WTC11 (cell line): Measurements from ENCODE around the gene NFAT5. TPM values are rescaled to one million over a fixed set of nuclear protein-coding genes. Genes with fewer than 3 reads are reported as not detected.

Experiments used
- ATAC-seq: fragments of 200-7000 bp; cut with Tn5 transposase; 2 replicates; pipeline ENCODE4 v1.10.0; 2021; ENCODE audit warnings: mild to moderate bottlenecking, moderate library complexity
- CTCF ChIA-PET: fragments of 300-600 bp; sonication (Branson Sonifier 250); formaldehyde crosslinking; loops from one replicate; lab custom pipeline; 2021; ENCODE audit warnings: antibody characterized with exemption; lab: Charles Lee
- POLR2A ChIA-PET: fragments of 350-600 bp; sonication (Branson Sonifier 250); formaldehyde crosslinking; loops from one replicate; lab custom pipeline; 2021; ENCODE audit warnings: antibody characterized with exemption; lab: Charles Lee
- DNase-seq: peaks from one replicate; pipeline ENCODE4 v3.0.0; 2021; ENCODE audit warnings: low spot score
- H3K27ac Mint-ChIP-seq: 2 replicates; pipeline ENCODE4 v1.8.0; 2021; ENCODE audit warnings: mixed read lengths
- H3K27me3 Mint-ChIP-seq: 2 replicates; pipeline ENCODE4 v1.8.0; 2021; ENCODE audit warnings: low read depth, mild to moderate bottlenecking, moderate library complexity, mixed read lengths
- H3K36me3 Mint-ChIP-seq: 2 replicates; pipeline ENCODE4 v1.8.0; 2021; ENCODE audit warnings: mixed read lengths
- H3K4me1 Mint-ChIP-seq: 2 replicates; pipeline ENCODE4 v1.8.0; 2022; ENCODE audit warnings: mixed read lengths
- H3K4me3 Mint-ChIP-seq: 2 replicates; pipeline ENCODE4 v1.8.0; 2021; ENCODE audit warnings: mild to moderate bottlenecking, moderate library complexity, mixed read lengths
- H3K9me3 Mint-ChIP-seq: 2 replicates; pipeline ENCODE4 v1.8.0; 2021; ENCODE audit warnings: mixed read lengths
- ATF6 ChIP-seq: sonication (generic); formaldehyde crosslinking; IDR thresholded peaks from 2 replicates; pipeline ENCODE4 v1.8.1; 2023; ENCODE audit warnings: mild to moderate bottlenecking, missing genetic modification reagents
- CDX4 ChIP-seq: fragments of 250-450 bp; sonication (Bioruptor Pico); IDR thresholded peaks from 2 replicates; pipeline ENCODE4 v1.9.0; 2021; ENCODE audit warnings: moderate library complexity, mild to moderate bottlenecking, inconsistent platforms, borderline replicate concordance
- E2F4 ChIP-seq: sonication (generic); formaldehyde crosslinking; IDR thresholded peaks from 2 replicates; pipeline ENCODE4 v1.8.1; 2022; ENCODE audit warnings: low read depth, mild to moderate bottlenecking, moderate library complexity, missing genetic modification reagents, borderline replicate concordance
- E2F5 ChIP-seq: sonication (generic); formaldehyde crosslinking; IDR thresholded peaks from 2 replicates; pipeline ENCODE4 v1.8.1; 2022; ENCODE audit warnings: mild to moderate bottlenecking, moderate library complexity, missing genetic modification reagents
- ELF4 ChIP-seq: sonication (generic); formaldehyde crosslinking; IDR thresholded peaks from 2 replicates; pipeline ENCODE4 v1.8.1; 2022; ENCODE audit warnings: low read depth, mild to moderate bottlenecking, moderate library complexity, missing genetic modification reagents
- EMX1 ChIP-seq: fragments of 250-450 bp; sonication (Bioruptor Pico); IDR thresholded peaks from 2 replicates; pipeline ENCODE4 v1.8.0; 2021; ENCODE audit warnings: mild to moderate bottlenecking
- HMGA2 ChIP-seq: fragments of 250-450 bp; sonication (Bioruptor Pico); IDR thresholded peaks from 2 replicates; pipeline ENCODE4 v1.4.0; 2021; ENCODE audit warnings: mild to moderate bottlenecking, moderate library complexity
- MXD4 ChIP-seq: fragments of 250-450 bp; sonication (Bioruptor Pico); IDR thresholded peaks from 2 replicates; pipeline ENCODE4 v1.8.0; 2021; ENCODE audit warnings: mild to moderate bottlenecking, moderate library complexity, borderline replicate concordance
- NFE2L1 ChIP-seq: sonication (generic); formaldehyde crosslinking; IDR thresholded peaks from 2 replicates; pipeline ENCODE4 v1.8.1; 2023; ENCODE audit warnings: missing genetic modification reagents
- NFYB ChIP-seq: sonication (generic); formaldehyde crosslinking; conservative IDR thresholded peaks from 2 replicates; pipeline ENCODE4 v1.8.0; 2022; ENCODE audit warnings: low read depth, missing genetic modification reagents
- NR2C2 ChIP-seq: sonication (generic); formaldehyde crosslinking; IDR thresholded peaks from 2 replicates; pipeline ENCODE4 v1.8.0; 2022; ENCODE audit warnings: mild to moderate bottlenecking, missing genetic modification reagents
- PRRX2 ChIP-seq: fragments of 250-450 bp; sonication (Bioruptor Pico); IDR thresholded peaks from 2 replicates; pipeline ENCODE4 v1.8.0; 2021; ENCODE audit warnings: mild to moderate bottlenecking
- STAT6 ChIP-seq: sonication (generic); formaldehyde crosslinking; conservative IDR thresholded peaks from 2 replicates; pipeline ENCODE4 v1.8.1; 2023; ENCODE audit warnings: mild to moderate bottlenecking, low read depth, missing genetic modification reagents, moderate library complexity
- TP53 ChIP-seq: sonication (generic); formaldehyde crosslinking; IDR thresholded peaks from 2 replicates; pipeline ENCODE4 v1.8.1; 2023; ENCODE audit warnings: mild to moderate bottlenecking, missing genetic modification reagents
- ZNF423 ChIP-seq: fragments of 250-450 bp; sonication (Bioruptor Pico); IDR thresholded peaks from 2 replicates; pipeline ENCODE4 v2.1.2; 2022; ENCODE audit warnings: mild to moderate bottlenecking, moderate library complexity
- total RNA-seq: library from RNA; stranded (reverse); gene quantifications from 3 replicates; pipeline ENCODE4 v1.2.3, GENCODE V29; 2021
- TF ChIP-seq, protein P1 (sequence below): sonication (generic); formaldehyde crosslinking; IDR thresholded peaks from 2 replicates; pipeline ENCODE4 v1.8.1; 2023; ENCODE audit warnings: mild to moderate bottlenecking, missing genetic modification reagents, moderate library complexity
- TF ChIP-seq, protein P2 (sequence below): sonication (generic); formaldehyde crosslinking; IDR thresholded peaks from 2 replicates; pipeline ENCODE4 v1.8.1; 2022; ENCODE audit warnings: mild to moderate bottlenecking, missing genetic modification reagents, moderate library complexity, borderline replicate concordance

NFAT5 gene
- total RNA-seq, 1 experiment from 2014 or later, result 23.2 TPM

GRCh38 chr16:69561901-69562300 is 3.9 kb upstream of the NFAT5 start:
- POLR2A ChIA-PET, result no interaction called here
- DNase-seq, result no peak
- Mint-ChIP-seq H3K9me3 (peaks cover 4% of the 10 kb centered on the region), H3K27me3 (no peaks in the 10 kb centered on the region; the same call in 1 of the 2 replicates), H3K4me3 (no peak overlapping the region), H3K4me1 (peaks cover 20% of the 10 kb centered on the region), H3K36me3 (0 out of 2 replicates have a peak, but pooled peaks cover 2% of the 10 kb centered on the region), H3K27ac (no peak overlapping the region)
- CTCF ChIA-PET, result no interaction called here
- TF ChIP-seq ELF4 (CRISPR knock-in tag), result no peak
- no peak for TF ChIP-seq CDX4 (CRISPR knock-in tag)
- TF ChIP-seq MXD4, result no peak
- TF ChIP-seq E2F5, result no peak
- TF ChIP-seq NFYB (CRISPR knock-in tag), result no peak
- TF ChIP-seq ZNF423 (CRISPR knock-in tag), result no peak
- no peak for TF ChIP-seq NFE2L1
- TF ChIP-seq NR2C2 (CRISPR knock-in tag), result no peak
- ATAC-seq, result no peak

DNA sequence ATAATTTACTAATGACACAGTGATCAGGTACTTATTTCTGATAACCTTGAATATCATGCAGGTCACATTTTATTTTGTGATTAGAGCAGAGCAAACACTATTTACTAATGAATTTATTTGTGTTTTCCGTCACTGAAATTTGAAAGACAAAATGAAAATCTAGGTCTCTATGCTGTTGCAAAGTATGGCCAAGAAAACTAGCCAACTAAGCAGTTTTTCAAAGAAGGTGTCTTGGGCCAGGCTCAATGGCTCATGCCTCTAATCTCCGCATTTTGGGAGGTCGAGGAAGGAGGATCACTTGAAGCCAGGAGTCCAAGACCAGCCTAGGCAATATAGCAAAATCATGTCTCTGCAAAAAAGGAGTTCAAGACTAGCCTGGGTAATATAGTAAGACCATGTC is 3.0 kb upstream of the NFAT5 start:
- ChIA-PET CTCF (interaction anchor here (0.6 kb wide), 1 partner anchor 16 kb away, joined by 3 read pairs; no protein-coding TSS in a partner anchor), POLR2A (no interaction called here)
- Mint-ChIP-seq H3K27me3 (no peaks in the 10 kb centered on the region; the same call in 1 of the 2 replicates), H3K4me3 (no peak overlapping the region), H3K36me3 (no peaks in the 10 kb centered on the region), H3K27ac (no peak overlapping the region), H3K4me1 (peaks cover 25% of the 10 kb centered on the region)
- TF ChIP-seq PRRX2 (CRISPR knock-in tag) (no peak), TP53 (CRISPR knock-in tag) (no peak), STAT6 (CRISPR knock-in tag) (no peak), ELF4 (CRISPR knock-in tag) (no peak), ATF6 (no peak), E2F4 (CRISPR knock-in tag) (no peak), EMX1 (CRISPR knock-in tag) (no peak), HMGA2 (CRISPR knock-in tag) (no peak)
- TF ChIP-seq, protein P1, sequence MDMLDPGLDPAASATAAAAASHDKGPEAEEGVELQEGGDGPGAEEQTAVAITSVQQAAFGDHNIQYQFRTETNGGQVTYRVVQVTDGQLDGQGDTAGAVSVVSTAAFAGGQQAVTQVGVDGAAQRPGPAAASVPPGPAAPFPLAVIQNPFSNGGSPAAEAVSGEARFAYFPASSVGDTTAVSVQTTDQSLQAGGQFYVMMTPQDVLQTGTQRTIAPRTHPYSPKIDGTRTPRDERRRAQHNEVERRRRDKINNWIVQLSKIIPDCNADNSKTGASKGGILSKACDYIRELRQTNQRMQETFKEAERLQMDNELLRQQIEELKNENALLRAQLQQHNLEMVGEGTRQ (CRISPR knock-in tag), result no peak
- TF ChIP-seq, protein P2, sequence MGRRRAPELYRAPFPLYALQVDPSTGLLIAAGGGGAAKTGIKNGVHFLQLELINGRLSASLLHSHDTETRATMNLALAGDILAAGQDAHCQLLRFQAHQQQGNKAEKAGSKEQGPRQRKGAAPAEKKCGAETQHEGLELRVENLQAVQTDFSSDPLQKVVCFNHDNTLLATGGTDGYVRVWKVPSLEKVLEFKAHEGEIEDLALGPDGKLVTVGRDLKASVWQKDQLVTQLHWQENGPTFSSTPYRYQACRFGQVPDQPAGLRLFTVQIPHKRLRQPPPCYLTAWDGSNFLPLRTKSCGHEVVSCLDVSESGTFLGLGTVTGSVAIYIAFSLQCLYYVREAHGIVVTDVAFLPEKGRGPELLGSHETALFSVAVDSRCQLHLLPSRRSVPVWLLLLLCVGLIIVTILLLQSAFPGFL (CRISPR knock-in tag), result no peak
- TF ChIP-seq, all 79 proteins: peak for 0
- no peaks in the 10 kb centered on the region for H3K9me3 Mint-ChIP-seq
- DNase-seq, result no peak
- no peak for ATAC-seq
